HL-60 (cell line): ENCODE measurements around the gene ANK3.

ENCODE experiments used
- GABPA ChIP-seq: IDR thresholded peaks from 2 replicates; pipeline ENCODE4 v1.6.1; 2012; ENCODE audit warnings: low read depth
- POLR2AphosphoS5 ChIP-seq: IDR thresholded peaks from 2 replicates; pipeline ENCODE4 v1.6.1; 2012; ENCODE audit warnings: low read depth
- SPI1 ChIP-seq: IDR thresholded peaks from 2 replicates; pipeline ENCODE4 v1.6.1; 2012; ENCODE audit warnings: low read depth, mild to moderate bottlenecking, borderline replicate concordance
- TF ChIP-seq, protein P1 (sequence below): IDR thresholded peaks from one replicate; pipeline ENCODE4 v1.5.1; 2011; ENCODE audit warnings: low read length, control low read depth, inconsistent platforms; ENCODE audit not compliant: insufficient read depth
- TF ChIP-seq, protein P2 (sequence below): IDR thresholded peaks from 2 replicates; pipeline ENCODE4 v1.6.1; 2012; ENCODE audit warnings: low read depth; ENCODE audit not compliant: insufficient replicate concordance

DNA sequence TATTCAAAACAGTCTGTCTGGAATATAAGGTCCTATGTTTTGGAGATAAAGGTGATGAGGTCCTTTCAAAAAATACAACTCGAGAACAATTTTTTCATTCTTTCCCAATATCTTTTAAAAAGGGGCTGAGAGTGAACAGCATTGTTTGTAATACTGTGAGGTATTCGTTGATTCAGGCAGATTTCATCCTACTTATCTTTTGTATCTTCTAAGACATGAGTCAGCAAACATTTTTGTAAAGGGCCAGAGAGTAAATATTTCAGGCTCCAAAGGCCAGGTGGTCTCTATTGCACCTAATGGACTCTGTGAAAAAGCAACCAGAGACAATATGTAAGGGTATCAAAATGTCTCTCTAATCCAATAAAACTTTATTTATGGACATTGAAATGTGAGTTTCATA is 8.1 kb upstream of the ANK3 start:
- TF ChIP-seq, protein P1, sequence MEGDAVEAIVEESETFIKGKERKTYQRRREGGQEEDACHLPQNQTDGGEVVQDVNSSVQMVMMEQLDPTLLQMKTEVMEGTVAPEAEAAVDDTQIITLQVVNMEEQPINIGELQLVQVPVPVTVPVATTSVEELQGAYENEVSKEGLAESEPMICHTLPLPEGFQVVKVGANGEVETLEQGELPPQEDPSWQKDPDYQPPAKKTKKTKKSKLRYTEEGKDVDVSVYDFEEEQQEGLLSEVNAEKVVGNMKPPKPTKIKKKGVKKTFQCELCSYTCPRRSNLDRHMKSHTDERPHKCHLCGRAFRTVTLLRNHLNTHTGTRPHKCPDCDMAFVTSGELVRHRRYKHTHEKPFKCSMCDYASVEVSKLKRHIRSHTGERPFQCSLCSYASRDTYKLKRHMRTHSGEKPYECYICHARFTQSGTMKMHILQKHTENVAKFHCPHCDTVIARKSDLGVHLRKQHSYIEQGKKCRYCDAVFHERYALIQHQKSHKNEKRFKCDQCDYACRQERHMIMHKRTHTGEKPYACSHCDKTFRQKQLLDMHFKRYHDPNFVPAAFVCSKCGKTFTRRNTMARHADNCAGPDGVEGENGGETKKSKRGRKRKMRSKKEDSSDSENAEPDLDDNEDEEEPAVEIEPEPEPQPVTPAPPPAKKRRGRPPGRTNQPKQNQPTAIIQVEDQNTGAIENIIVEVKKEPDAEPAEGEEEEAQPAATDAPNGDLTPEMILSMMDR = no peak
- TF ChIP-seq, protein P2, sequence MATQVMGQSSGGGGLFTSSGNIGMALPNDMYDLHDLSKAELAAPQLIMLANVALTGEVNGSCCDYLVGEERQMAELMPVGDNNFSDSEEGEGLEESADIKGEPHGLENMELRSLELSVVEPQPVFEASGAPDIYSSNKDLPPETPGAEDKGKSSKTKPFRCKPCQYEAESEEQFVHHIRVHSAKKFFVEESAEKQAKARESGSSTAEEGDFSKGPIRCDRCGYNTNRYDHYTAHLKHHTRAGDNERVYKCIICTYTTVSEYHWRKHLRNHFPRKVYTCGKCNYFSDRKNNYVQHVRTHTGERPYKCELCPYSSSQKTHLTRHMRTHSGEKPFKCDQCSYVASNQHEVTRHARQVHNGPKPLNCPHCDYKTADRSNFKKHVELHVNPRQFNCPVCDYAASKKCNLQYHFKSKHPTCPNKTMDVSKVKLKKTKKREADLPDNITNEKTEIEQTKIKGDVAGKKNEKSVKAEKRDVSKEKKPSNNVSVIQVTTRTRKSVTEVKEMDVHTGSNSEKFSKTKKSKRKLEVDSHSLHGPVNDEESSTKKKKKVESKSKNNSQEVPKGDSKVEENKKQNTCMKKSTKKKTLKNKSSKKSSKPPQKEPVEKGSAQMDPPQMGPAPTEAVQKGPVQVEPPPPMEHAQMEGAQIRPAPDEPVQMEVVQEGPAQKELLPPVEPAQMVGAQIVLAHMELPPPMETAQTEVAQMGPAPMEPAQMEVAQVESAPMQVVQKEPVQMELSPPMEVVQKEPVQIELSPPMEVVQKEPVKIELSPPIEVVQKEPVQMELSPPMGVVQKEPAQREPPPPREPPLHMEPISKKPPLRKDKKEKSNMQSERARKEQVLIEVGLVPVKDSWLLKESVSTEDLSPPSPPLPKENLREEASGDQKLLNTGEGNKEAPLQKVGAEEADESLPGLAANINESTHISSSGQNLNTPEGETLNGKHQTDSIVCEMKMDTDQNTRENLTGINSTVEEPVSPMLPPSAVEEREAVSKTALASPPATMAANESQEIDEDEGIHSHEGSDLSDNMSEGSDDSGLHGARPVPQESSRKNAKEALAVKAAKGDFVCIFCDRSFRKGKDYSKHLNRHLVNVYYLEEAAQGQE = no peak
- TF ChIP-seq POLR2AphosphoS5 (no peak), GABPA (no peak), SPI1 (no peak)
